Activated B cell treated with CpG ODN at 0.5 μM for 24 hours (primary cell): ENCODE measurements around the gene ACVRL1. TPM values are rescaled to one million over a fixed set of nuclear protein-coding genes. Genes with fewer than 3 reads are reported as not detected.
"Not testable (repeated sequence)": the region's sequence is repeated elsewhere in the genome, so short reads cannot be mapped to it uniquely, and the experiment has no call there.

ENCODE experiments used
- ATAC-seq: fragments of 200-7000 bp; cut with Tn5 transposase; one replicate; pipeline ENCODE4 v1.10.0; 2021; ENCODE audit warnings: low read depth, mild to moderate bottlenecking, moderate library complexity
- CTCF ChIA-PET: fragments of 350-600 bp; sonication (Branson Sonifier 250); formaldehyde crosslinking; loops from one replicate; lab custom pipeline; 2021; ENCODE audit warnings: antibody characterized with exemption; lab: Charles Lee
- POLR2A ChIA-PET: fragments of 350-600 bp; sonication (Branson Sonifier 250); formaldehyde crosslinking; loops from one replicate; lab custom pipeline; 2021; ENCODE audit warnings: antibody characterized with exemption; lab: Charles Lee
- DNase-seq: peaks from one replicate; pipeline ENCODE4 v3.0.0; 2022
- H3K27ac Mint-ChIP-seq: one replicate; pipeline ENCODE4 v1.8.0; 2020; ENCODE audit warnings: mixed read lengths
- H3K27me3 Mint-ChIP-seq: one replicate; pipeline ENCODE4 v1.8.0; 2021; ENCODE audit warnings: mixed read lengths
- H3K36me3 Mint-ChIP-seq: one replicate; pipeline ENCODE4 v1.8.0; 2021; ENCODE audit warnings: low read depth, mixed read lengths
- H3K4me1 Mint-ChIP-seq: one replicate; pipeline ENCODE4 v1.8.0; 2021; ENCODE audit warnings: mixed read lengths
- H3K4me3 Mint-ChIP-seq: one replicate; pipeline ENCODE4 v1.8.0; 2020; ENCODE audit warnings: mild to moderate bottlenecking, mixed read lengths
- H3K9me3 Mint-ChIP-seq: one replicate; pipeline ENCODE4 v1.8.0; 2020; ENCODE audit warnings: mixed read lengths
- CTCF ChIP-seq: fragments of 200-600 bp; IDR thresholded peaks from one replicate; pipeline ENCODE4 v1.8.0; 2022; ENCODE audit warnings: antibody characterized with exemption, mild to moderate bottlenecking
- intact Hi-C: fragments of 100-400 bp; cut with micrococcal nuclease; formaldehyde crosslinking; loops from one replicate; pipeline ENCODE4 v1.15.1; 2024
- total RNA-seq: library from RNA; stranded (reverse); gene quantifications from 2 replicates; pipeline ENCODE4 v1.2.3, GENCODE V29; 2022

The ACVRL1 gene
- total RNA-seq, 1 donor from 2014 or later: not detected

- ATAC-seq (no peak), DNase-seq (no peak)
- intact Hi-C loops: no loop called here
- Mint-ChIP-seq H3K4me1 (peaks cover 11% of the 10 kb centered on the region), H3K27ac (no peak overlapping the region), H3K27me3 (peaks cover 5% of the 10 kb centered on the region), H3K4me3 (no peak overlapping the region), H3K36me3 (no peaks in the 10 kb centered on the region), H3K9me3 (peaks cover 3% of the 10 kb centered on the region)
- CTCF ChIA-PET: interaction anchor here (0.8 kb wide), 1 partner anchor 8 kb away, joined by 3 read pairs; no protein-coding TSS in a partner anchor
- POLR2A ChIA-PET: no interaction called here
- no peak for TF ChIP-seq CTCF
These were observed 24.0 kb upstream of the ACVRL1 start for GRCh38 chr12:51883295-51883694.

- POLR2A ChIA-PET: no interaction called here
- CTCF ChIA-PET: no interaction called here
- no peak for ATAC-seq
- H3K27ac Mint-ChIP-seq: no peak overlapping the region
- H3K4me1 Mint-ChIP-seq: peaks cover 11% of the 10 kb centered on the region
- H3K27me3 Mint-ChIP-seq: peaks cover 4% of the 10 kb centered on the region
- intact Hi-C loops: no loop called here
- no peaks in the 10 kb centered on the region for H3K36me3 Mint-ChIP-seq
- no peak overlapping the region for H3K4me3 Mint-ChIP-seq
- TF ChIP-seq CTCF: no peak
- no peak for DNase-seq
- H3K9me3 Mint-ChIP-seq: peaks cover 3% of the 10 kb centered on the region
These were observed 23.2 kb upstream of the ACVRL1 start for GRCh38 chr12:51883998-51884675.

GRCh38 chr12:51884676-51885229 lies 22.6 kb upstream of the ACVRL1 start:
- intact Hi-C loops: loop anchor here (5.0 kb wide), 1 partner anchor 38 kb away; no protein-coding TSS in a partner anchor
- no peak for ATAC-seq
- Mint-ChIP-seq H3K4me1 (peaks cover 11% of the 10 kb centered on the region), H3K36me3 (no peaks in the 10 kb centered on the region), H3K27ac (no peak overlapping the region), H3K27me3 (peaks cover 2% of the 10 kb centered on the region), H3K4me3 (no peak overlapping the region), H3K9me3 (peaks cover 3% of the 10 kb centered on the region)
- POLR2A ChIA-PET: no interaction called here
- no peak for DNase-seq
- TF ChIP-seq CTCF: no peak
- CTCF ChIA-PET: no interaction called here

GRCh38 chr12:51885294-51886020 lies 21.8 kb upstream of the ACVRL1 start:
- not testable (repeated sequence) for H3K27me3 Mint-ChIP-seq, H3K9me3 Mint-ChIP-seq, ATAC-seq, H3K36me3 Mint-ChIP-seq, DNase-seq
- Mint-ChIP-seq H3K27ac (peak overlapping the region; percentile 74), H3K4me3 (peak overlapping the region; percentile 51), H3K4me1 (peaks cover 11% of the 10 kb centered on the region)
- CTCF ChIA-PET: interaction anchor here (1.0 kb wide), 1 partner anchor 95 kb away, joined by 3 read pairs; no protein-coding TSS in a partner anchor
- intact Hi-C loops: loop anchor here (5.0 kb wide), 1 partner anchor 37 kb away; no protein-coding TSS in a partner anchor
- POLR2A ChIA-PET: interaction anchor here (0.7 to 1.8 kb wide), 2 partner anchors 21 to 121 kb away, joined by 3 to 5 read pairs; partner anchors contain the start of gene TAMALIN

GRCh38 chr12:51886021-51886710 lies 21.1 kb upstream of the ACVRL1 start:
- Mint-ChIP-seq H3K9me3 (peaks cover 3% of the 10 kb centered on the region), H3K27ac (peak overlapping the region; percentile 74), H3K27me3 (no peaks in the 10 kb centered on the region), H3K4me1 (peaks cover 11% of the 10 kb centered on the region), H3K4me3 (peak overlapping the region; percentile 51), H3K36me3 (no peaks in the 10 kb centered on the region)
- CTCF ChIA-PET: interaction anchor here (1.0 kb wide), 1 partner anchor 95 kb away, joined by 3 read pairs; no protein-coding TSS in a partner anchor
- intact Hi-C loops: loop anchor here (5.0 kb wide), 1 partner anchor 36 kb away; no protein-coding TSS in a partner anchor
- ATAC-seq (peak; percentile 94), DNase-seq (no peak)
- POLR2A ChIA-PET: interaction anchor here (0.7 to 1.8 kb wide), 2 partner anchors 22 to 120 kb away, joined by 3 to 5 read pairs; partner anchors contain the start of gene TAMALIN
- TF ChIP-seq CTCF: no peak
